Cardiac atrium fibroblast (primary cell): Measurements from ENCODE around the gene IRX2. TPM values are rescaled to one million over a fixed set of nuclear protein-coding genes. Genes with fewer than 3 reads are reported as not detected.

Source experiments
- total RNA-seq: library from RNA; depleted of rRNA; stranded (reverse); fragments of >200 nt; gene quantifications from 2 replicates; pipeline ENCODE4 v1.2.3, GENCODE V29; 2015

IRX2 gene
- total RNA-seq: 0.72 and 3.2 TPM in 2 replicates

DNA sequence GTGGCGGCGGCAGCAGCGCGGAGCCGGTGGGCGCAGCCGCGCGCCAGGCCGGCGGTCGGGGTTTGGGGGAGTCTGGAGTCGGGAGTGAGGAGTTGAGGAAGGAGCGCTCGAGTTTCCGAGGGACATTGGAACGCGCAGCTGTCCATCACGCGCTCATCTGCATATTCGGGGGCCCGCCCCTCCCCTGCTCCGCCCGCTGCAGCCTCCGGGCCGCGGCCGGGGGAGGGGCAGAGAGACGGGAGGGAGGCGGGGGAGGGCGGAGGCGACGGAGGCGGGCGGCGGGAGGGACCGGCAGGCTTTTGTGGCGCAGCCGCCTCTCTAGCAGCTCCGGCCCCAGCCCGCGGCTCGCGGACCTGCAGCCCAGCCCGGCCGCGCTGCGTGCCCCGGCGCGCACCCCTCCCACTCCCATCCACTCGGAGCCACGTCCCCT, at the start of gene IRX2:
IRX2 (minus strand) TSS at position 86 of the 430 bp plus-strand sequence. CDS start 264 bp downstream, outside the sequence.

